ENCODE data around the gene LPGAT1. TPM values are rescaled to one million over a fixed set of nuclear protein-coding genes. Genes with fewer than 3 reads are reported as not detected.

Gene LPGAT1
- total RNA-seq, 1 donor from 2014 or later = 37.5 TPM

DNA sequence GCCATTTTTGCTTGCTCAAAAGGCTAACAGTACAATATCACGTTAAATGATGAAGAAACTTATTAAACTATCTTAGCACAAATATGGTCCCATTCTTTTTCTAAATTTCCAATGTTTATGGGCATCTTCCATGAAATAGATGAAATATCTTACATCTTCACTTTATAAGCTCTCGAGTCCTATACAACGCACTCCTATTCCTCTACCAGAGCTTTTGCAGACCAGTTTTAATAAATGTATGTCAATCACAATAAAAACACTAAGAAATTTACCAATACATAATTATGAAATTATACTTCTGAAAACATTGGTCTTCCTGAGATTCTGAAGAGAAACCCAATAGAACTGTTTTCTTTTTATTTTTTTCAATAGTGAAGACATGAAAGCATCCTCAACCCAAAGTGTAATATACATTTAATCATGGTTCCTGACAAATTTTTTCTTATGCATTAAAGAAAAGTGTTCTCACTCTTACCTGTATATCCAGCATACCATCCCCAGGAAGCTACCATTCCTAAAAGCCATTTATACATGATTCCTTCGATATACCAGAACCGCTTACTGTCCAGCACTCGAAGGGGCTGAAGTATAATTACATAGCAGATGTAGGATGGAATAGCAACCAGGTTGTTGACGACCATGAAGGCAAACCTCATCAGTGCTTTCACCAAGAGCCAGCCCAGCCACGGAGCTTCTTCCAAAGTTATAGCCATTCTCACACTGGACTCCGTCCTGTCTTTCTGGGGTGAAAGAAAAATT is 1.8 kb downstream of the LPGAT1 start:
- peak; percentile 9 to 12 for DNase-seq (ENCODE audit: low read depth in 2 of 2)

DNA sequence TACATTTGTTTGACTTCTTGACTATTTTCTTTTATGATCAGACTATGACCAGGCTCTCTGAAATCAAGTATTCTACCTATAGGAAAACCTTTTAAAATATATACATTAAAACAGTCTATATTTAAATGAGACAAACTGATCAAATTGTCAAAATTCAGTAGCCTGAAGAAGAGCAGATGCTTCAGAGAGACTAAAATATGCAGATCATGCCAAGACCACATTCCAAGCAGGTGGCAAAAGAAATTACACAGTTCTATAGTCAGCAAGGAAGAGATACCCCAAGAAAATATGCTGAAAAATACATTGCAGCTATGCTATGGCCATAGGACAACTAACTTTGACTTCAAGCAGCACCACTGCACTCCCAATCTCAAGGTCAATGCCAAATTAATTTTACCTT is 3.5 kb downstream of the LPGAT1 start:
- DNase-seq (ENCODE audit: low read depth in 2 of 2) = no peak

DNA sequence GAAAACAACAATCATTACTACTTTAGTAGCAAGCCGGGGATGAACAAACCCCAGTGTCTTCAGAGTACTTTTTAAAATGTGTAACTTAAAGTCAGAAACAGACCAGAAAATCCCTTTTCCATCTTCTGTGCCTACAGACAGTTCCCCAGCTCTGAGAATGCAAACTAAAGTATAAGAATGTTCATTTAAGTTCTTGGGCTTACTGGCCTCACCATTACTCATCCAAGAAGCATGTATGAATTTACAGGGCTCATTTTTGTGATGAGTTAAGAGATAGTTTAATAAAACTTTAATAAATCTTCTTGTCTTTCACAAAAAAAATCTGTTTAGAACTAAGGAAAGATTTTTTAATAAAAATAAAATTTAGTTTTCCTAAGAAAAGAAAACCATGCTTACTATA is 4.6 kb downstream of the LPGAT1 start:
- DNase-seq (ENCODE audit: low read depth in 2 of 2) = peak in 1 of 2 donors; percentile 6

DNA sequence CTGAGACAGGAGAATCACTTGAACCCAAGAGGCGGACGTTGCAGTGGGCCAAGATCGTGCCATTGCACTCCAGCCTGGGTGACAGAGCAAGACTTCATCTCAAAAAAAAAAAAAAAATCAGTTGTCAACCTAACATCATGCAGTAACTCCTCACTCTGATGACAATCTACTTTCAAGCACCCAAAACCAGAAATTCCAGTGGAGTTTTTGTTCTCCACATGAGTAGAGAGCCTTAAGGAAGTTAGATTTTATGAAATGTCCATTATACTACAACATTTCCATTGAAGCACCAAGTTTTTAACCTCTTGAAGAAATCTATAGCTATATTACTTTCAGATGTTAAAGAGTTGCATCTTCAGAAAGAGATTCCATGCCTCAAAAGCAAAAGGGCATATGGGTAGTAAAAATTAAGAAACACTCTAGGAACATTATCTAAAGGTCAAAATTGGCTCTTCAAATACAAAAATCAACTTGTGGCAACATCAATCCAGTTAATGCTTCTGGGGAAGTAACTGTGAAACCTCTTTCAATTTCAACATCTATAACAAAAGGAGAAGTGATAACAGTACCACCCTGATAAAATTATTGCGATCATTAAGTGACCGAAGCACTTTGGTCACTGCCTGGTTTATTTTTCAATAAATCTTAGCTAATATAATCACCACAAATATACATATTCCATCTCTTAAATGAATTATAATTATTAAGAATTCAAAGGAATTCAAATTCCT is 7.7 kb downstream of the LPGAT1 start:
- no peak for DNase-seq (ENCODE audit: low read depth in 2 of 2)

DNA sequence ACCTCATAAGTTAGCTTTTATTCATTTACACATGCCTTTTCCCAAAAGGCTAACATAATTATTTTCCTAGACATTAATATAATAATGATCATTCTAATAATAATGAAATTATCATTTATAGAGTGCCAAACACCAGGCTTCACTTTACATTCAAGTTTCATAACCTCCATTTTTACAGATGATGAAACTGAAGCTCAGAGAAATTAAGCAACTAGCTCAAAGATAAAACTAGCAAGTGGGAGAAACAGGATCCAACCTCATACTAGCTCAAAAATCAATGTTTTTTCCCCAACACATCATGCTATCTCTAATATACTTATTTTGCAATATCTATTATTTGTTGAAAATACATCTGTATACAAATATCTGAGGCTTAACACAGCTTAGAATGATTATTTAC is 14.0 kb downstream of the LPGAT1 start:
- no peak for DNase-seq (ENCODE audit: low read depth in 2 of 2)

DNA sequence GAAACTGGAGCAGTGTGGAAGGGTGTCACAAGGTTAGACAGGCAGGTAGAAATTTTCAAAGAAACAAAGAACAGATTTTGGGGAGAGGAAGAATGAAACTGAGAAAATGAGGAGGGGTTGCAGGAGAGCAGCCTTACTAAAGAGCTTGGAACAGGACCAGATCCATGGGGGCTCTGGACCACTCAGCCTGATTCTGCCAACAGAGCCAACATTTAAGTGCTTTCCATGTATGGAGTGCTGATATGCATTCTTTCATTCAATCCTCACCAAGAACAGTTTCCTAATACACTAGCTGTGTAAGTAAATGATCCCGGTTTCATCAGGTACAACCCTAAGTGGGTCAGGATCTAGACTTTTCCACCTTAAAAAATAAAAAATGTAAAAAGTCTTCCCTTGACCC is 16.2 kb downstream of the LPGAT1 start:
- DNase-seq (ENCODE audit: low read depth in 2 of 2) = no peak

DNA sequence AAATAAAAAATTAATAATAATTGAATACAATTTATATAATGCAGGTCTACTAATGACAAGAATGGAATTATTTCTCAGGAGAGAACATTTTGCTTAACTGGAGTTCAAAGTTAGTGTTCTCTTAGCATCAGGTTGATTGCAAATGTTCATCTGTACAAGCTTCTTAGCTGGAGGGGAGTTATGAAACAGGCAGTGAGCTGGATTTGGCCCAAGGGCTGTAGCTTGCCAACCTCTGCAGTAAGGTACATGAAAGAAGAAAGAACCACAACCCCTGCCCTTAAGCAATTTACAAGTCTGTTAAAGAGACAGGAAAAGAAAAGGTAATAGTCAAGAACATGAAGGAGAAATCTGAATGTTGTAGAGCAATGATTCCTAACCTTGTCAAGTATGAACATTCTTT is 17.0 kb downstream of the LPGAT1 start:
- DNase-seq (ENCODE audit: low read depth in 2 of 2) = no peak

DNA sequence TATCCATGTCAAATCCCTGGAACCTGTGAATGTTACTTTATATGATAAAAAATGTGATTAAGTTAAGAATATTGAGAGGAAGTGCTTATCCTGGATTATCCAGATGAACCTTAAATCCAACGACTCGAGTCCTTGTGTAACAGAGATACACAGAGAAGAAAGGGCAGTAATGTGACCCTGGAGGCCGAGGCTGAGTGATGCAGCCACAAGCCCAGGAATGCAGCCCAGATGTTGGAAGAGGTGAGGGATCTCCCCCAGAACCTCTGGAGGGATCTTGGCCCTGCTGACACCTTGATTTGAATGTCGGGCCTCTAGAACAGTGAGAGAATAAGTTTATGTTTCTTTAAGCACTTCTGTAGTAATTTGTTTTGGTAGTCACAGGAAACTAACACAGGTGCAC is 18.0 kb downstream of the LPGAT1 start:
- DNase-seq (ENCODE audit: low read depth in 2 of 2) = no peak

DNA sequence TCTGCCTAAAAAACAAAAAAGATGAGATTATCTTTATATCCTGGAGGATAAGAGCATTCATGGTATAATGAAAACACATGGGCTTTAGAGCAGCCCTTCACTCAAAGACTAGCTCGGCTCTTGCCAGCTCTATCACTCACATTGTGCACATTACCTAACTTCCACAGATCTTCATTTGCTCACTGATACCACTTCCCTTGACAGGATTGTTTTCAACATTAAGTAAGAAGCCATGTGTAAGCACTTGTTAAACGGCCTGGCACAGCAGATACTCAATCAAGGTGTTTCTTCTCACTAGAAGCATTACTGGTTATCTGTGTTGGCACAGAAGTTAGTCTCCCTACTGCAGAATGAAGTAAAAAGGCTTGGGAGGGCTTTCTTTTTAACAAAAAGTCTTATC is 18.7 kb downstream of the LPGAT1 start:
- no peak for DNase-seq (ENCODE audit: low read depth in 2 of 2)

DNA sequence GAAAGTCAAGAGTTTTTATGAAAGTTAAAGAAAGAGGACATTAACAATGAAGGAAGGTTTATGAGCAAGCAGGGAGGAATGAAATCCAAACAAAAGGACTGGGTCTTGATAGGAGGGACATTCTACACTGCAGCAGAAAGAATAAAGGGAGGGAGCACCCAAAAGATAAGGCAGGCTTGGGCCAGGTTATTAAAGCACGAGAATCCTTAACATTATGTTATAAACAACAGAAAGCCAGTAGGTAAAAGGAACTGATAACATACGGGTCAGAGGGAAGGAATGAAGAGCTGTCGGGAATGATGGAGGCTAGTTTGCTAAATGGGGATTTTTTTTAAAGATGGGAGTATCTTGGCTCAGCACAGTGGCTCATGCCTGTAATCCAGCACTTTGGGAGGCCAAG is 19.4 kb downstream of the LPGAT1 start:
- no peak for DNase-seq (ENCODE audit: low read depth in 2 of 2)

DNA sequence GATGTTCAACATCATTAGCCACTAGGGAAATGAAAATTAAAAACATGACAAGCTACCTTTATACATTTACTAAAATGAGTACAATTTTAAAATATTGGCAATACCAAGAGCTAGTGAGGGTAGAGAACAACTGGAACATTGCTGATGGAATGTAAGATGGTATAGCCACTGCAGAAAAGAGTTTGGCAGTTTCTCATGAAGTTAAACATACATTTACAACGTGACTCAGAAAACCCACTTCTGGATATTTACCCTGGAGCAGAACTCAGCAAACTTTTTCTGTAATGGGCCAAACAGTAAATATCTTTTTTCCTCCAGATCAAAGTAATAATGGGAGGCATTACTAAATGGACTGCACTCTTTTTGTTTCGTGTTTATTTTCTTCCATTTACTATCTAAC is 22.1 kb downstream of the LPGAT1 start:
- DNase-seq (ENCODE audit: low read depth in 2 of 2) = no peak

DNA sequence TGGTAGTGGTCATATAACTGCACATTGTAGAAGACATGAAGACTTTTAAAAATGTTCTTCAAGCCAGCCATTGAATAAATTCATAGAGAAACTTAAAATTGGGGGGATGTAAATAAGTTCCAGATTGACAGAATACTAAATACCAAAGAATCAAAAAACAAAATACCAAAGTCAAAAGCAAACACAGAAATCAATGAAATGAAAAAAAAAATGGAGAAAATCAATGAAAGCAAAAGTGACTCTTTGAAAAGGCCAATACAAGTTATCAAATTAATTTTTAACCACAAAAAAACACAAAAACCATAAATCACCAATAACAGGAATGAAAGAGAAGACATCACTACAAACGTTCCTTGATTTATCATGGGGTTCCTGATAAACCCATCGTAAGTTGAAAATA is 25.6 kb downstream of the LPGAT1 start:
- no peak for DNase-seq (ENCODE audit: low read depth in 2 of 2)

DNA sequence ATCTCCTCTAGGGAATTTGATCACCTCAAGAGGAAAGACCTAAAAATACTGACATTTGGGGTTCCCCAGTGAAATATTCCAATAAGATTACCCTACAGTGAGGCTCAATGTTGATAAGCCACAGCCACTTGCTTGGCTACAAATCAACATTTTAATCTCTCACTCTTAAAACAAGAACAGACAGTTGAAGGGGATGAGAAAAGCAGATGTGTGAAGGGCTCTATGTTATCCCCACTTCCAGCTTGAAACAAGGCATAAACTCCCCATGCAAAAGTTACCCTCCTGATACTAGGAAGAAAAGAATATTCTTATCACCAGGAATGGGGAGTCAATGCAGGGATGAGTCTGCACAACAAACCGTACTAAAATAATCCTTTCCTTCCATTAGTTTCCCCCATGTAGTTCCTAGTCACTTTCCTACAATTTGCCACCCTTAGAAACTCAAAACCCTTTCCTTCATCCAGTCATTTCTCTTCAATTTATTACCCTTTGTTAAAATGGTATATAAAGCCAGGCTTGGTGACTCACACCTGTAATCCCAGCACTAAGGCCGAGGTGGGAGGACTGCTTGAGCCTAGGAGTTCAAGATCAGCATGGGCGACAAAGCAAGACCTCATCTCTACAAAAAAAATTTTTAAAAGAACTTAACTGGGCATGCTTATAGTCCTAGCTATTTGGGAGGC is 29.5 kb downstream of the LPGAT1 start:
- no peak for DNase-seq (ENCODE audit: low read depth in 2 of 2)

DNA sequence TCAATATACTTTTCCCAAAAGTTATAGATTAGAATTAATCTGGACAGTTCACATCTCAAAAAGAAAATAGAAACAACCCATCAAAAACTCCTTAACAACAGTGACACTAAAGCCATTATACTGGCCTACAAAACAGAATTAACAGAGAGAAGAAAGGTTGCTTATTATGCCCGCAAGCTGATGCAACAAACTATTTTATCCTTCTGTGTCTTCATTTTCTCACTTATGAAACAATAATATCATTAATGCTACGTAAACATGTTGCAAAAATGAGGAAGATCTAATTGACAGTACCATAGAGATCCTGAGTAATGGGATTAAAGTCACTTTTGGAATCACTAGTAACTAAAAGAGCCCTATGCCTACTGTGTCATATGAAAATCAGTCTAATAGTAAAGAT is 32.6 kb downstream of the LPGAT1 start:
- DNase-seq (ENCODE audit: low read depth in 2 of 2) = no peak

DNA sequence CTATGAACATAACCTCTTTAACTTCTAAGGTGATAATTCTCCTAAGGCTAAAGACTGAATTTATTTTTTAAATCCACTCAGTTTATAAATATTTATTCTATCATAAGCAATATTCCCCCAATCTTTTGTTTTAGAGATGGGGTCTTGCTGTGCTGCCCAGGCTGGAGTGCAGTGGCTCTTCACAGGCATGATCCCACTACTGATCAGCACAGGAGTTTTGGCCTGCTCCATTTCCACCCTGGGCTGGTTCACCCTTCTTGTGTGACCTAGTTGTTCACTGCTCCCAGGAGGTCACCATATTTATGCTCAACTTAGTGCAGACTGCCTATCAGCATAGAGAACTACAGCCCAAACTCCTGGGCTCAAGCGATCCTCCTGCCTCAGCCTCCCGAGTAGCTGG is 38.6 kb downstream of the LPGAT1 start:
- DNase-seq (ENCODE audit: low read depth in 2 of 2) = no peak

DNA sequence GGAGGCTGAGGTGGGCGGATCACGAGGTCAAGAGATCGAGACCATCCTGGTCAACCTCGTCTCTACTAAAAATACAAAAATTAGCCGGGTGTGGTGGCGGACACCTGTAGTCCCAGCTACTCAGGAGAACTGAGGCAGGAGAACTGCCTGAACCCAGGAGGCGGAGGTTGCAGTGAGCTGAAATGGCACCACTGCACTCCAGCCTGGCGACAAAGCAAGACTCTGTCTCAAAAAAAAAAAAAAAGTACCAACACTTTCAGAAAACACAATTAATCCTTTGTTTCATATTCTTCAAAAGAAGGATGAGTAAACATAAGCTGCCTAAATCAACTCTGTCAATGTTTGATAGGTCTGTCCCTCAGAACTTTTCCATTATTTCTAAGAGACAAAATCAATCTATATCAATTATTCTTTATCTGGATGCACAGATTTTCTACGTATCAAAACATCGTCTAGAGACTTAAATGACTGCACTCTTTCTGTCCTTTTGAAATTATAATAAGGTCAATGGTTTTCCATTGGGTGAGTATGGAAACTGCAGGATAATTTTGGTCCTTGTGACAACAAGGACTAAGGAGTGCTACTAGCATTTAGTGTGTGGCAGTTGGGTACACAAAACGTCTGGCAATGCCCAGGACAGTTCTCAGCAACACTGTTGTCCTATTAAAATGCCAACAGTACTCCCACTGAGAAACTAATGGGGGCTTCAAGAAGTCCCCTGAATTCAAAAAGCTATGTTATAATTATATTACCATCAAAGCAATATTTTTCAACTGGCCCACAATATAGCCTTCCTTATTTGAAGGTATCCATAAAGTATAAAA is 40.7 kb downstream of the LPGAT1 start:
- no peak for DNase-seq (ENCODE audit: low read depth in 2 of 2)

DNA sequence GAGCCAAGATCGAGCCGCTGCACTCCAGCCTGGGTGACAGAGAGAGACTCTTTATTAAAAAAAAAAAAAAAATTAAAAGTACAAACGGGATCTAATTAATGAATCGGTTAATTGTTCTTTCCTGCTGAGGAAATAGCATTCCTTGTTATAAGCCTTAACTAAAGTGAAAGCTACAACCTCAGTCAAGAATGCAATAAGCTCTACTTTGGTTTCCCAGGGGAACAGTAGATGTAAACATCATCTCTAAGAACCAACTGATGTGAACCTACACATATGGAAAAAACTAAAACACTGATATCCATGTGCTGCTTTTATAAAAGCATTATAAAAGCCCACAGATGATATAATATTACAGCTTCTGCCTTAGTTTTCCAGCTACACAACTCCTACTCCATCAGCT is 41.9 kb downstream of the LPGAT1 start:
- peak in 1 of 2 donors; percentile 1 for DNase-seq (ENCODE audit: low read depth in 2 of 2)

DNA sequence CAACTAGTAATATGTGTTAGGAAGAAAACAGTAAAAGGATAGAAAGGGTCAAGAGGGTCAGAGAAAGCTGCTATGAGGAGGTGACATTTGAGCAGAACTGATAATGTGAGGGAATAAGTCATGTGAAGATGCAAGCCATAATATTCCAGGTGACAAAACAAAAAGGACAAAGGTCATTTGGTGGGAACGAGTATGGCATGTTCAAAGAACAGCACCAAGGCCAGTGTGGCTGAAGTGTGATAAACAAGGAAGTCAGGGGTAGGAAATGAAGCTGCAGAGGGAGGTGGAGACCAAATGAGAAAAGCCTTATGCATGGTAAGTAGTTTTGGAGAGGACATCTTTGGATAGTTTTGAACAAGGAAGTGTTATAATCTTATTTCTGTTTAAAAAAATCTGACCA is 46.7 kb downstream of the LPGAT1 start:
- DNase-seq (ENCODE audit: low read depth in 2 of 2) = peak; percentile 1 to 11

DNA sequence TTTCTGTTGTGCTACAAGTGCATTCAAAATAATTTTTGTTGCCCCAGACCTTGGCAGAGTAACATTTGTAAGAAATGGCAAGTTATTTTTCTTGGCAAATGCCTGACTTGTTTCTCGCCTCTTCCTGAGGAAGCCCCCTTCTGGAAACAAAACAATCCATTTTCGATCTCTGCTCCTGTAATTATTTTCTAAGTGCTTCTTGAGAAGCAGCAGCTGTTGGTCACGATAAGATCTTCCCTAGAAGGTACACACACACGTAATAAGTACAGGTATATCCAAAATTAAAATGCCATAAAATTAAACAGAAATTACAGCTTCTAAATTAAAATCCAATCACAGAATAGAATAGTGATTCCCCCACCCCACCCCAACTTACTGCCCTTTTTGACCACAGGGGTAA is 47.3 kb downstream of the LPGAT1 start:
- peak in 1 of 2 donors; percentile 81 for DNase-seq (ENCODE audit: low read depth in 2 of 2)

DNA sequence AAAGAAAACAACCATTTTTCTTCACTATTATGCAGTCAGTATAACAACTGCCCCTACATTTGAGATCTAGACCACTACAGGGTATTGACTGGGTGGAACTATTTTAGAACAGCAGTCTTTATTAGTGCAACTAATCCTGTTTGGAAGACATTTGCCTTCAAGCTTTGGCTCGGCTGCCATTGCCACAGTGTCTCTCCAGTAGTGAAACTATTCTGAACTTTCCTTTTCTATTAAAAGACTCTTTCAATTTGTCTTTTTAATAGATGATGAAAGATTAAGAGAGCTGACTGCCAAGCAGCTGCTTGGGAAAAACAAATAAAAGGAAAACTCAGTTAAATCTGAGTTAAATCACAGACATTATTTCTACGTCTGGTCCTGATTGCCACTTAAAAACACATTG is 49.3 kb downstream of the LPGAT1 start:
- DNase-seq (ENCODE audit: low read depth in 2 of 2) = no peak

DNA sequence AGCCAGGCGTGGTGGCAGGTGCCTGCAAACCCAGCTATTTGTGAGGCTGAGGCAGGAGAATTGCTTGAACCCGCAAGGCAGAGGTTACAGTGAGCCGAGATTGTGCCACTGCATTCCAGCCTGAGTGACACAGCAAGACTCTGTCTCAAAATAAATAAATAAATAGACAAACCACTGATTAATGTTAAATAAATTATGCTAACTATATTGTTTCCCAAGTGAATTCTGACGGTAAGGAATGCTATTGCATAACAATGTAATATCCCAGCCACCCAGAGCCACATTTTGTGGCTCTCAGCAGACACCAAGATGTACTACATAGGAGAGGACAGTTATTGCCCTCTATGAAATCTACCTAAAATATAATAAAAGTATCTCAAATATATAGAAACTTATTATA is 55.4 kb downstream of the LPGAT1 start:
- no peak for DNase-seq (ENCODE audit: low read depth in 2 of 2)

DNA sequence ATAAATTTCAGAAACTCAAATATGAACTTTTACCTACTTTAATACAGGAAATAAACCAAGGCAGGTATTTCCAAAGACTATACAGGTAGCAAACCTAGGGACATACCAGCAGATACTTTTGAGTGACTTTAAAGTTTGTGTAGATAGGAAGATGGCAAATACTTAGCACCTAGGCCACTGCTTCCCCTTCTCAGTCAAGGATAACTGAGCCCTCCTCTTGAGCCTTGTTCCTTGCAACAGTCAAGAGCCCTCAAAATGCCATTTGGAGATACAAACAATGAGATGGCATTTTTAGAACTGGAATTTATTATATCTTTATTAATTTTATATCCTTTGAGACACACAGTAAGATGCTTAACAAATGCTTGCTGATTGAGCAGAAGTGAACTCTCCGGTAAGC is 65.9 kb downstream of the LPGAT1 start:
- no peak for DNase-seq (ENCODE audit: low read depth in 2 of 2)
